Measurements from ENCODE around the gene SP8.

GRCh38 chr7:20795361-20795760 is 8.7 kb upstream of the SP8 start:
- TF ChIP-seq CTCF (IDR thresholded peaks at IDR 0.05) (no peak), POLR2A (IDR thresholded peaks at IDR 0.05) (no peak), EP300 (IDR thresholded peaks at IDR 0.05) (no peak)
